ENCODE data around the gene FZD10. TPM values are rescaled to one million over a fixed set of nuclear protein-coding genes. Genes with fewer than 3 reads are reported as not detected.

FZD10 gene
- total and polyA plus RNA-seq, 2 of the 13 experiments (the other 11 are each of a cell fraction or from before 2014, with no cell fraction given) = not detected

DNA sequence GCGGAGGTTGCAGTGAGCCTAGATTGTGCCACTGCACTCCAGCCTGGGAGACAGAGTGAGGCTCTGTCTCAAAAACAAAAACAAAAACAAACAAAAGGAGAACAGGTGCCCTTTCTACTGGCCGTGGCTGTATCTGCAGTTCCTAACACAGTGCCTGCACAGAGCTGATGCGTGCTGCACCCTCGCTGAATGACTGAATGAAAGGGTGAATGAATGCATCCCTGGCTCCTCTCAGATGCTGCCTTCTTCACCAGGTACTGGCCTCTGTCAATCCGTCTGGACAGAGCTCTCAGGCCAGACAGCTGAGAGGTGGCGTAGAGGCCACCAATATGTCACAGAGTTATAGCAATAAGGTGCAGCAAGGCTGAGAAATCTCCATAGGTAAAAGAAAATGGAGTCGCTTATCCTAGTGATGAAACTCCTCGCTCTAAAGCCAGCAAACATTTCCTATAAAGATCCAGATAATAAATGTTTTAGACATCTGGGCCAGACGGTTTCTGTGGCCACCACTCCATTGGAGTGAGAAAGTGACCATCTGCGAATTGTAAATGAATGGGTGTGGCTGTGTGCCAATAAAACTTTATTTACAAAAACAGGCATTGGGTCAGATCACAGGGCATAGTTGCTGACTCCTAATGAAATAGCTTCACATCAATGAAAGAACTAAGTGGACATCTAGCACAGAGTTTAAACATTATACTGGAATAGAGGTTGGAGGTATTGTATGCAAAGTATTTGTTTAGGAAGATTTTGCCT lies 15.9 kb upstream of the FZD10 start:
- ChIA-PET POLR2A (no interaction called here), CTCF (ENCODE audit: low intra/inter-chr PET ratio, low total read pairs) (no interaction called here)
- BruUV-seq (replicated peaks) = no TSS peak
- peaks cover 4 to 51% of the 10 kb centered on the region in 2 experiments for H3K27me3 ChIP-seq (ENCODE audit: control insufficient read depth in 1 of 2, insufficient read depth in 2 of 2, low read length in 2 of 2)
- no peak overlapping the region for H2AFZ ChIP-seq (ENCODE audit: low read length)
- no peaks in the 10 kb centered on the region for H3K79me2 ChIP-seq (ENCODE audit: insufficient read depth, low read length)
- H3K4me1 ChIP-seq (ENCODE audit: insufficient read depth, low read length) = no peaks in the 10 kb centered on the region
- no peak for DNase-seq (ENCODE audit: low spot score)
- no peaks in the 10 kb centered on the region for H3K36me3 ChIP-seq (replicated peaks in 1 of 2; ENCODE audit: control insufficient read depth in 1 of 2, insufficient read depth in 2 of 2, low read length in 2 of 2)
- ATAC-seq = no peak
- H3K9me3 ChIP-seq (ENCODE audit: low read length) = no peaks in the 10 kb centered on the region
- TF ChIP-seq TEAD3 (CRISPR knock-in tag; optimal IDR thresholded peaks at IDR 0.05; ENCODE audit: borderline replicate concordance) = no peak
- no peak for TF ChIP-seq ZNF432 (CRISPR knock-in tag; IDR thresholded peaks at IDR 0.05; ENCODE audit: borderline replicate concordance)
- TF ChIP-seq NCOR1 (IDR thresholded peaks at IDR 0.05; ENCODE audit: borderline replicate concordance, low read length) = no peak
- TF ChIP-seq HNRNPUL1 (IDR thresholded peaks at IDR 0.05; ENCODE audit: low read depth, low read length) = no peak
- no peak for TF ChIP-seq TRAFD1 (CRISPR knock-in tag; IDR thresholded peaks at IDR 0.05; ENCODE audit: borderline replicate concordance)
- no peak for TF ChIP-seq CCDC6 (CRISPR knock-in tag; IDR thresholded peaks at IDR 0.05)
- no peak for TF ChIP-seq ZNF605 (CRISPR knock-in tag; IDR thresholded peaks at IDR 0.05)
- TF ChIP-seq ZNF335 (CRISPR knock-in tag; IDR thresholded peaks at IDR 0.05) = no peak
- no peak for TF ChIP-seq RBFOX2 (IDR thresholded peaks at IDR 0.05; ENCODE audit: low read depth, low read length)
- TF ChIP-seq, protein P1, sequence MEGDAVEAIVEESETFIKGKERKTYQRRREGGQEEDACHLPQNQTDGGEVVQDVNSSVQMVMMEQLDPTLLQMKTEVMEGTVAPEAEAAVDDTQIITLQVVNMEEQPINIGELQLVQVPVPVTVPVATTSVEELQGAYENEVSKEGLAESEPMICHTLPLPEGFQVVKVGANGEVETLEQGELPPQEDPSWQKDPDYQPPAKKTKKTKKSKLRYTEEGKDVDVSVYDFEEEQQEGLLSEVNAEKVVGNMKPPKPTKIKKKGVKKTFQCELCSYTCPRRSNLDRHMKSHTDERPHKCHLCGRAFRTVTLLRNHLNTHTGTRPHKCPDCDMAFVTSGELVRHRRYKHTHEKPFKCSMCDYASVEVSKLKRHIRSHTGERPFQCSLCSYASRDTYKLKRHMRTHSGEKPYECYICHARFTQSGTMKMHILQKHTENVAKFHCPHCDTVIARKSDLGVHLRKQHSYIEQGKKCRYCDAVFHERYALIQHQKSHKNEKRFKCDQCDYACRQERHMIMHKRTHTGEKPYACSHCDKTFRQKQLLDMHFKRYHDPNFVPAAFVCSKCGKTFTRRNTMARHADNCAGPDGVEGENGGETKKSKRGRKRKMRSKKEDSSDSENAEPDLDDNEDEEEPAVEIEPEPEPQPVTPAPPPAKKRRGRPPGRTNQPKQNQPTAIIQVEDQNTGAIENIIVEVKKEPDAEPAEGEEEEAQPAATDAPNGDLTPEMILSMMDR (CRISPR knock-in tag; IDR thresholded peaks at IDR 0.05) = no peak
- H3K4me2 ChIP-seq (ENCODE audit: low read depth, low read length) = no peak overlapping the region
- no peak overlapping the region for H3K9ac ChIP-seq (ENCODE audit: insufficient read depth, low read depth, low read length)
- no peak for FAIRE-seq
- in situ Hi-C loops (cut with HindIII; ENCODE audit: extremely low pct_ligation_motif_present, low pct_unique_long_range_greater_than_20kb) = no loop called here
- H3K27ac ChIP-seq (ENCODE audit: extremely low read length, insufficient read depth, low read length) = no peak overlapping the region
- no peak overlapping the region for H3K4me3 ChIP-seq (replicated peaks in 1 of 3; ENCODE audit: insufficient read depth in 1 of 3, low read depth in 2 of 3, low read length in 3 of 3)
- intact Hi-C loops (cut with micrococcal nuclease; ENCODE audit: unreplicated experiment) = no loop called here
- no peaks in the 10 kb centered on the region for H4K20me1 ChIP-seq (ENCODE audit: insufficient read depth, low read length)
- 7% methylated on average over 10 of the region's 10 CpGs for WGBS (ENCODE audit: low lambda C conversion rate)

Measured in HepG2 (cell line).